H1 (cell line): ENCODE results near the gene FSCN2. TPM values are rescaled to one million over a fixed set of nuclear protein-coding genes. Genes with fewer than 3 reads are reported as not detected.
A peak's percentile ranks its signal among the peaks of the same experiment; 100 is the strongest.

ENCODE experiments used
- CTCF ChIA-PET: fragments of 300-600 bp; sonication (Branson Sonifier 250); formaldehyde crosslinking; loops from one replicate; lab custom pipeline; 2021; ENCODE audit not compliant: partially characterized antibody; lab: Charles Lee
- POLR2A ChIA-PET: fragments of 300-600 bp; sonication (Branson Sonifier 250); formaldehyde crosslinking; loops from one replicate; lab custom pipeline; 2021; ENCODE audit warnings: inconsistent platforms; ENCODE audit not compliant: partially characterized antibody; lab: Charles Lee
- DNase-seq, 2 experiments: peaks; one replicate each; pipeline versions ENCODE4 v3.0.0 to v3.0.0-alpha.2; 2010 to 2022; ENCODE audit warnings: low spot score in 2 of 2, low read depth in 1 of 2, mixed read lengths in 1 of 2
- FAIRE-seq: peaks from 2 replicates; lab custom pipeline; 2011; peaks lifted over from hg19 to GRCh38; lab: Jason Lieb, UNC
- H2AFZ ChIP-seq: 2 replicates; pipeline ENCODE4 v1.8.1; 2012; ENCODE audit warnings: low read length, inconsistent platforms
- H2AK5ac ChIP-seq: 2 replicates; pipeline ENCODE4 v1.6.1; 2013; ENCODE audit warnings: low read depth, low read length
- H2BK120ac ChIP-seq: replicated peaks from 2 replicates; pipeline ENCODE3; 2013; ENCODE audit warnings: low read depth, low read length, inconsistent platforms
- H2BK12ac ChIP-seq: 2 replicates; pipeline ENCODE4 v1.6.1; 2013; ENCODE audit warnings: low read depth, low read length
- H2BK15ac ChIP-seq: 2 replicates; pipeline ENCODE4 v1.6.1; 2013; ENCODE audit warnings: low read length
- H2BK20ac ChIP-seq: 2 replicates; pipeline ENCODE4 v1.6.1; 2013; ENCODE audit warnings: low read length
- H2BK5ac ChIP-seq: 2 replicates; pipeline ENCODE4 v1.6.1; 2013; ENCODE audit warnings: low read depth, low read length
- H3K14ac ChIP-seq: 2 replicates; pipeline ENCODE4 v1.6.1; 2013; ENCODE audit warnings: inconsistent platforms; ENCODE audit not compliant: insufficient read length
- H3K18ac ChIP-seq: 2 replicates; pipeline ENCODE4 v1.6.1; 2013; ENCODE audit warnings: low read length; ENCODE audit errors: extremely low read depth
- H3K23ac ChIP-seq: 2 replicates; pipeline ENCODE4 v1.6.1; 2013; ENCODE audit warnings: inconsistent platforms; ENCODE audit not compliant: insufficient read length
- H3K23me2 ChIP-seq: 2 replicates; pipeline ENCODE4 v1.6.1; 2013; ENCODE audit warnings: low read depth, low read length
- H3K27ac ChIP-seq: 2 replicates; pipeline ENCODE4 v1.6.1; 2011; ENCODE audit warnings: low read depth, low read length, inconsistent platforms
- H3K27me3 ChIP-seq, 4 experiments: replicated peaks in 1 of 4; 1 replicate in 1 of 4; 2 replicates in 3 of 4; pipeline versions ENCODE4 v1.6.1 to v1.8.1; 2011 to 2013; ENCODE audit warnings: low read length in 3 of 4, mild to moderate bottlenecking in 3 of 4, inconsistent platforms in 2 of 4, mixed read lengths in 2 of 4, moderate library complexity in 1 of 4; ENCODE audit not compliant: control insufficient read depth in 3 of 4, insufficient read depth in 3 of 4; ENCODE audit errors: extremely low read depth in 1 of 4
- H3K36me3 ChIP-seq, 4 experiments: 2 replicates each; pipeline versions ENCODE4 v1.6.1 to v1.8.1; 2011 to 2013; ENCODE audit warnings: mild to moderate bottlenecking in 4 of 4, low read length in 3 of 4, moderate library complexity in 2 of 4, control low read depth in 1 of 4, inconsistent platforms in 1 of 4; ENCODE audit not compliant: insufficient read depth in 4 of 4, control insufficient read depth in 2 of 4
- H3K4ac ChIP-seq: replicated peaks from 2 replicates; pipeline ENCODE3; 2013; ENCODE audit warnings: low read length, low read depth, mixed read lengths, inconsistent platforms; ENCODE audit not compliant: insufficient read length
- H3K4me1 ChIP-seq, 4 experiments: replicated peaks in 1 of 4; 1 replicate in 1 of 4; 2 replicates in 3 of 4; pipeline versions ENCODE4 v1.6.1 to v1.8.1; 2011 to 2013; ENCODE audit warnings: low read length in 3 of 4, inconsistent platforms in 2 of 4, mixed read lengths in 1 of 4; ENCODE audit not compliant: insufficient read depth in 4 of 4, control insufficient read depth in 3 of 4
- H3K4me2 ChIP-seq, 2 experiments: 2 replicates each; pipeline versions ENCODE4 v1.6.1 to v1.8.1; 2011 to 2013; ENCODE audit warnings: low read depth in 2 of 2, low read length in 2 of 2, control low read depth in 1 of 2, inconsistent platforms in 1 of 2, mild to moderate bottlenecking in 1 of 2; ENCODE audit not compliant: insufficient read depth in 1 of 2
- H3K4me3 ChIP-seq, 4 experiments: fragments of 200-600, 300-600 bp in 1 of 4; sonication (generic), shearing (Covaris generic), sonication (Bioruptor Twin) in 1 of 4; 2 replicates each; pipeline versions ENCODE4 v1.5.1 to v1.8.1; 2011 to 2016; ENCODE audit warnings: low read length in 4 of 4, low read depth in 3 of 4, control low read depth in 2 of 4, inconsistent platforms in 2 of 4, mild to moderate bottlenecking in 2 of 4, mixed read lengths in 1 of 4, moderate library complexity in 1 of 4; ENCODE audit not compliant: insufficient read depth in 2 of 4; ENCODE audit errors: extremely low read depth in 1 of 4
- H3K56ac ChIP-seq: replicated peaks from 2 replicates; pipeline ENCODE3; 2013; ENCODE audit warnings: low read depth, mild to moderate bottlenecking, mixed read lengths, low read length, inconsistent platforms; ENCODE audit not compliant: insufficient read length
- H3K79me1 ChIP-seq: 2 replicates; pipeline ENCODE4 v1.6.1; 2013; ENCODE audit warnings: low read depth, low read length, control low read depth
- H3K79me2 ChIP-seq, 2 experiments: 2 replicates each; pipeline versions ENCODE4 v1.6.1 to v1.8.1; 2012 to 2013; ENCODE audit warnings: low read length in 2 of 2, mild to moderate bottlenecking in 2 of 2, inconsistent platforms in 1 of 2; ENCODE audit not compliant: insufficient read depth in 2 of 2, control insufficient read depth in 1 of 2
- H3K9ac ChIP-seq, 4 experiments: replicated peaks in 1 of 4; 1 replicate in 1 of 4; 2 replicates in 3 of 4; pipeline versions ENCODE4 v1.6.1 to v1.8.1; 2011 to 2013; ENCODE audit warnings: low read depth in 3 of 4, low read length in 3 of 4, control low read depth in 2 of 4, mild to moderate bottlenecking in 2 of 4, moderate library complexity in 2 of 4, inconsistent platforms in 1 of 4; ENCODE audit errors: extremely low read depth in 1 of 4
- H3K9me3 ChIP-seq, 2 experiments: 2 replicates each; pipeline versions ENCODE4 v1.6.1 to v1.8.1; 2012 to 2013; ENCODE audit warnings: mild to moderate bottlenecking in 2 of 2, moderate library complexity in 2 of 2, control low read depth in 1 of 2, inconsistent platforms in 1 of 2, low read depth in 1 of 2, low read length in 1 of 2, mixed read lengths in 1 of 2; ENCODE audit not compliant: insufficient read depth in 2 of 2
- H4K20me1 ChIP-seq, 2 experiments: replicated peaks in 1 of 2; 2 replicates each; pipeline versions ENCODE3 to v1.8.1; 2011 to 2013; ENCODE audit warnings: inconsistent platforms in 2 of 2, low read length in 2 of 2, mild to moderate bottlenecking in 1 of 2; ENCODE audit not compliant: insufficient read depth in 2 of 2, control insufficient read depth in 1 of 2
- H4K5ac ChIP-seq: 2 replicates; pipeline ENCODE4 v1.6.1; 2013; ENCODE audit warnings: low read length, low read depth, mixed read lengths, inconsistent platforms; ENCODE audit not compliant: insufficient read length
- H4K8ac ChIP-seq: 2 replicates; pipeline ENCODE4 v1.8.0; 2013; ENCODE audit warnings: mild to moderate bottlenecking, moderate library complexity, low read length, inconsistent platforms; ENCODE audit not compliant: insufficient read depth; ENCODE audit errors: extremely low read depth
- H4K91ac ChIP-seq: replicated peaks from 2 replicates; pipeline ENCODE3; 2013; ENCODE audit warnings: low read length, mixed read lengths, inconsistent platforms; ENCODE audit not compliant: insufficient read length
- ATF3 ChIP-seq: IDR thresholded peaks from 2 replicates; pipeline ENCODE4 v1.6.1; 2011; ENCODE audit warnings: low read depth, mild to moderate bottlenecking, low read length; ENCODE audit not compliant: insufficient read depth
- BRCA1 ChIP-seq: IDR thresholded peaks from 2 replicates; pipeline ENCODE4 v1.6.1; 2012; ENCODE audit warnings: low read depth, low read length, improper control_type of control experiment
- CBX8 ChIP-seq: fragments of 300-800, 300-1000 bp; sonication (generic); IDR thresholded peaks from 2 replicates; pipeline ENCODE4 v1.7.1; 2016; ENCODE audit warnings: low read depth, low read length, borderline replicate concordance
- CEBPB ChIP-seq: IDR thresholded peaks from 2 replicates; pipeline ENCODE4 v1.6.1; 2012; ENCODE audit warnings: low read depth, low read length
- HDAC6 ChIP-seq: IDR thresholded peaks from one replicate; pipeline ENCODE4 v1.7.1; 2012; ENCODE audit warnings: low read depth, mild to moderate bottlenecking, inconsistent platforms, low read length, moderate library complexity
- JUN ChIP-seq: IDR thresholded peaks from 2 replicates; pipeline ENCODE4 v1.6.1; 2011; ENCODE audit warnings: low read depth, mild to moderate bottlenecking, improper control_type of control experiment, low read length
- KDM1A ChIP-seq: fragments of 200-600, 300-600 bp; sonication (generic); IDR thresholded peaks from 2 replicates; pipeline ENCODE4 v1.7.1; 2016; ENCODE audit warnings: mild to moderate bottlenecking, low read length, borderline replicate concordance
- PHF8 ChIP-seq: fragments of 200-600 bp; sonication (generic); conservative IDR thresholded peaks from 2 replicates; pipeline ENCODE4 v1.7.1; 2012; ENCODE audit warnings: low read depth, mild to moderate bottlenecking, inconsistent platforms, low read length, moderate library complexity
- POLR2A ChIP-seq, 2 experiments: IDR thresholded peaks; 1 replicate in 1 of 2; 2 replicates in 1 of 2; pipeline ENCODE4 v1.6.1; 2011; ENCODE audit warnings: low read depth in 2 of 2, low read length in 2 of 2, mild to moderate bottlenecking in 2 of 2; ENCODE audit errors: control extremely low read depth in 1 of 2
- SUZ12 ChIP-seq: fragments of 200-600 bp; sonication (generic); IDR thresholded peaks from 2 replicates; pipeline ENCODE4 v1.6.1; 2012; ENCODE audit warnings: mild to moderate bottlenecking, inconsistent platforms, low read length, moderate library complexity, mixed read lengths
- TBP ChIP-seq: IDR thresholded peaks from 2 replicates; pipeline ENCODE4 v1.6.1; 2011; ENCODE audit warnings: low read depth, low read length, improper control_type of control experiment
- ZNF274 ChIP-seq: IDR thresholded peaks from 2 replicates; pipeline ENCODE4 v1.7.0; 2012; ENCODE audit warnings: low read length, borderline replicate concordance; ENCODE audit errors: extremely low read depth
- WGBS, 2 experiments: shearing (Covaris generic) in 1 of 2; methylation state at CpG; one replicate each; pipeline versions ENCODE4 v1.1.6 to v1.1.7; 2013 to 2015; ENCODE audit warnings: low lambda C conversion rate in 2 of 2, mixed read lengths in 2 of 2, inconsistent platforms in 1 of 2, low coverage in 1 of 2, missing lambda C conversion rate in 1 of 2; ENCODE audit not compliant: insufficient replicate concordance in 2 of 2, insufficient coverage in 1 of 2, insufficient read length in 1 of 2; ENCODE audit errors: extremely low coverage in 1 of 2, missing lambda C conversion rate in 1 of 2; 5-methylcytosine and 5-hydroxymethylcytosine counted together
- polyA plus RNA-seq, 7 experiments: library from polyadenylated mRNA; depleted of rRNA in 3 of 7; stranded (reverse) in 5 of 7; unstranded in 2 of 7; fragments of >200 nt in 5 of 7; fragments of 200-250 nt in 2 of 7; gene quantifications; 1 replicate in 5 of 7; 2 replicates in 1 of 7; 4 replicates in 1 of 7; pipeline versions ENCODE4 v1.2.1 to v1.2.3, GENCODE V29; 2011 to 2013; ENCODE audit warnings: missing spikeins in 2 of 7, mixed read lengths in 2 of 7
- total RNA-seq: library from RNA; stranded (reverse); fragmentation: NEBNext Ultra II Directional; extraction: Animal tissue kit (Norgen Biotek cat#: 25700); gene quantifications from 2 replicates; pipeline ENCODE4 v1.2.1, GENCODE V29; 2021

Gene FSCN2
- total and polyA plus RNA-seq, 2 of the 8 experiments (the other 6 are each of a cell fraction or from before 2014, with no cell fraction given), result 0.18 to 0.30 TPM

- no peak overlapping the region for H2BK120ac ChIP-seq
- H3K4me3 ChIP-seq, result peak overlapping the region; percentile 12 to 58 (median 32)
- no peak overlapping the region for H3K27ac ChIP-seq
- H3K9me3 ChIP-seq, result peaks cover 0 to 5% of the 10 kb centered on the region in 2 experiments; a peak in 1 of 4 replicates
- H3K79me1 ChIP-seq, result no peaks in the 10 kb centered on the region
- peak overlapping the region; percentile 64; the same call in 1 of the 2 replicates for H2AFZ ChIP-seq
- peaks cover 0 to 17% (median 8%) of the 10 kb centered on the region in 4 experiments; a peak in 4 of 7 replicates for H3K4me1 ChIP-seq
- H4K91ac ChIP-seq, result no peak overlapping the region
- H2BK5ac ChIP-seq, result no peak overlapping the region
- H4K8ac ChIP-seq, result no peak overlapping the region
- H3K79me2 ChIP-seq, result no peaks in the 10 kb centered on the region
- no peaks in the 10 kb centered on the region for H4K20me1 ChIP-seq
- no peak overlapping the region for H2BK20ac ChIP-seq
- H3K18ac ChIP-seq, result peak overlapping the region; percentile 81
- POLR2A ChIA-PET, result interaction anchor here (1.5 to 35.8 kb wide), 3 partner anchors 9 to 34 kb away, joined by 4 to 1004 read pairs (median 7); partner anchors contain the start of genes ACTG1 and FSCN2
- no peak overlapping the region for H3K23ac ChIP-seq
- H3K9ac ChIP-seq, result no peak overlapping the region
- peak overlapping the region; percentile 55 to 66 for H3K4me2 ChIP-seq
- no peak overlapping the region for H3K14ac ChIP-seq
- H3K4ac ChIP-seq, result no peak overlapping the region
- 0 out of 2 replicates have a peak overlapping the region, but pooled peaks have one; percentile 8 for H2AK5ac ChIP-seq
- H3K23me2 ChIP-seq, result peaks cover 9% of the 10 kb centered on the region; the same call in 1 of the 2 replicates
- H2BK15ac ChIP-seq, result peak overlapping the region; percentile 95; the same call in 1 of the 2 replicates
- CTCF ChIA-PET, result interaction anchor here (0.8 to 5.4 kb wide), 8 partner anchors 41 to 227 kb away, joined by 3 to 50 read pairs (median 4); no protein-coding TSS in a partner anchor
- FAIRE-seq (no peak), DNase-seq (no peak)
- H2BK12ac ChIP-seq, result 0 out of 2 replicates have a peak overlapping the region, but pooled peaks have one; percentile 19
- TF ChIP-seq JUN (no peak), BRCA1 (no peak), ZNF274 (no peak), SUZ12 (no peak), CEBPB (no peak), TBP (no peak), KDM1A (no peak), PHF8 (no peak), HDAC6 (no peak), POLR2A (IDR thresholded peaks at IDR 0.05; ENCODE audit: control extremely low read depth in 1 of 2, low read depth in 2 of 2, low read length in 2 of 2) (no peak), ATF3 (no peak), CBX8 (no peak)
- WGBS, 2 experiments, result 81% methylated on average over 18 of the region's 18 CpGs; no CpG with 5 or more reads in 1 of the 2 experiments
- H3K36me3 ChIP-seq, result no peaks in the 10 kb centered on the region
- peaks cover 18 to 53% (median 45%) of the 10 kb centered on the region in 4 experiments for H3K27me3 ChIP-seq
- no peak overlapping the region for H3K56ac ChIP-seq
- no peak overlapping the region for H4K5ac ChIP-seq
Observed at GRCh38 chr17:81481815-81482505, 46.2 kb upstream of the FSCN2 start.
